PFSK-1 (cell line): ENCODE data around the gene CTNNA1.

Source experiments
- POLR2AphosphoS5 ChIP-seq: IDR thresholded peaks from 2 replicates; pipeline ENCODE4 v1.6.1; 2012; ENCODE audit warnings: low read depth, mild to moderate bottlenecking, control low read depth, low read length, moderate library complexity
- TAF1 ChIP-seq: IDR thresholded peaks from 2 replicates; pipeline ENCODE4 v1.6.1; 2012; ENCODE audit warnings: low read length, control low read depth, borderline replicate concordance; ENCODE audit not compliant: insufficient read depth
- TF ChIP-seq, protein P1 (sequence below), 2 experiments: IDR thresholded peaks; 2 replicates each; pipeline versions ENCODE4 v1.6.1 to v1.8.0; 2011 to 2012; ENCODE audit warnings: low read depth in 2 of 2, low read length in 2 of 2, control low read depth in 1 of 2, inconsistent platforms in 1 of 2, mild to moderate bottlenecking in 1 of 2, moderate library complexity in 1 of 2; ENCODE audit not compliant: insufficient read depth in 1 of 2

DNA sequence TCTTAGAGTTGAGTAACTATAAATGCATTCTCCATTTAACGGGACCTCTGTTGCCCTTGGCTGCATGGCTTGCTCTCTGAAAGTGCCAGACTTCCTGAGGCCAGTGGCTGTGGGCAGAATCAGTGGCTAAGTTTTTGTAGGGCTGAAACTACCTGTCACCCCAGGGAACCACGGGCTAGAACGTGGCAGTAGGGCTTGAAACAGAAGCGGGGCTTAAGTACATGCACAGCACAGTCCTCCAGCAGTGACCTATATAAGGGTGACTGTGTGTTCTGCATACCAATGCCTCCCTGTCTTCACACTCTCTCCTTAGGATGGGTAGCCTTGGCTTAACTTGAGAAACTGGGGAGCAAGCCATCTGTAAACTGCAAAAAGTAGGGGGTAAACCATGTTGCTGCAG, 165.5 kb downstream of the CTNNA1 start:
- no peak for TF ChIP-seq POLR2AphosphoS5
- no peak for TF ChIP-seq TAF1
- TF ChIP-seq, protein P1, sequence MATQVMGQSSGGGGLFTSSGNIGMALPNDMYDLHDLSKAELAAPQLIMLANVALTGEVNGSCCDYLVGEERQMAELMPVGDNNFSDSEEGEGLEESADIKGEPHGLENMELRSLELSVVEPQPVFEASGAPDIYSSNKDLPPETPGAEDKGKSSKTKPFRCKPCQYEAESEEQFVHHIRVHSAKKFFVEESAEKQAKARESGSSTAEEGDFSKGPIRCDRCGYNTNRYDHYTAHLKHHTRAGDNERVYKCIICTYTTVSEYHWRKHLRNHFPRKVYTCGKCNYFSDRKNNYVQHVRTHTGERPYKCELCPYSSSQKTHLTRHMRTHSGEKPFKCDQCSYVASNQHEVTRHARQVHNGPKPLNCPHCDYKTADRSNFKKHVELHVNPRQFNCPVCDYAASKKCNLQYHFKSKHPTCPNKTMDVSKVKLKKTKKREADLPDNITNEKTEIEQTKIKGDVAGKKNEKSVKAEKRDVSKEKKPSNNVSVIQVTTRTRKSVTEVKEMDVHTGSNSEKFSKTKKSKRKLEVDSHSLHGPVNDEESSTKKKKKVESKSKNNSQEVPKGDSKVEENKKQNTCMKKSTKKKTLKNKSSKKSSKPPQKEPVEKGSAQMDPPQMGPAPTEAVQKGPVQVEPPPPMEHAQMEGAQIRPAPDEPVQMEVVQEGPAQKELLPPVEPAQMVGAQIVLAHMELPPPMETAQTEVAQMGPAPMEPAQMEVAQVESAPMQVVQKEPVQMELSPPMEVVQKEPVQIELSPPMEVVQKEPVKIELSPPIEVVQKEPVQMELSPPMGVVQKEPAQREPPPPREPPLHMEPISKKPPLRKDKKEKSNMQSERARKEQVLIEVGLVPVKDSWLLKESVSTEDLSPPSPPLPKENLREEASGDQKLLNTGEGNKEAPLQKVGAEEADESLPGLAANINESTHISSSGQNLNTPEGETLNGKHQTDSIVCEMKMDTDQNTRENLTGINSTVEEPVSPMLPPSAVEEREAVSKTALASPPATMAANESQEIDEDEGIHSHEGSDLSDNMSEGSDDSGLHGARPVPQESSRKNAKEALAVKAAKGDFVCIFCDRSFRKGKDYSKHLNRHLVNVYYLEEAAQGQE (IDR thresholded peaks at IDR 0.05; ENCODE audit: insufficient read depth in 1 of 2, low read depth in 2 of 2, low read length in 2 of 2): no peak
